ENCODE measurements around the gene PREX1.
A peak's percentile ranks its signal among the peaks of the same experiment; 100 is the strongest.
"Not testable (repeated sequence)": the region's sequence is repeated elsewhere in the genome, so short reads cannot be mapped to it uniquely, and the experiment has no call there.

The PREX1 gene

DNA sequence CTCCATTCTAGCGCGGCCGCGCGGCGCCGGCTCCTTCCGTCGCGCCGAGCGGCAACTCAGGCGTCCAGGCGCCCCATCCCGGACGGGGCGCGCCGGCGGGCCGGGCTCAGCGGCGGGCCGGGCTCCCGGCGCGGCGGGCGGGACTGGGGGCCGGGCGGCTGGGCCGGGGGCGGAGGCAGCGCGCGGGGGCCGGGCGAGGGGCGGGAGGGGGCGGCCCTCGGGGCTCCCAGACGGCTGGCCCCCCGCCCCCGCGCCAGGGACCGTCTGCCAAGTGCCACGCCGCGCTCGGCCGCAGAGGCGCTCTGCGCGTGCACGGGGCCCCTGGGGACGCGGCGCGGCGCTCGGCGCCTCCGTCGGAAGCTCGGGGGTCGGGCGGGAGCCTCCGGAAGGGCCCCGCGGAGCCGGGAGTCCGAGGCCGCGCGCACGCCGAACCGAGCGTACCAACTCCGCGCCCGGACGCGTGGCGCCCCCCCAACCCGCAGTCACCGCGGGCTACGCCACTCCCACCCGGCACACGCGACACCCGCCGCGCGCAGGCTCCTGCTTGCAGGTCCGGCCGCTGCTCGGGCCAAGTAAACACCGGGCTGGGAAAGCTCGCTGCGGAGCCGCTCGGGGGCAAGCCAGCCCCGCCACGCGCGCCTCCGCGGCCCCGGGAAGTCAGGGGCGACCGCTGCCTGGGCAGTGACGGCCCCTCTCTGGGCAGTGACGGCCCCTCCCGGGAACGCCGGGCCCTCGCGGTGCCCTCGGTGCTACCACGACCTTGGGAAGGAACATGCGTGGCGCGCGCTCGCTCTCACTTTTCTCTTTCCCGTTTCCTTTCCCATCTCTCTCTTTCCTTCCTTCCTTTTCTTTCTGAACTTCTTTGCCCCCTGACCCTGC, at the start of gene PREX1:
TSS of gene PREX1 (minus strand) at position 145 of the 879 bp plus-strand sequence. CDS start at position 6, 139 bp downstream.
- DNase-seq (ENCODE audit: low spot score), result peak; percentile 31

GRCh38 chr20:48877304-48877703, 49.5 kb upstream of the PREX1 start:
- DNase-seq (ENCODE audit: low spot score), result no peak

DNA sequence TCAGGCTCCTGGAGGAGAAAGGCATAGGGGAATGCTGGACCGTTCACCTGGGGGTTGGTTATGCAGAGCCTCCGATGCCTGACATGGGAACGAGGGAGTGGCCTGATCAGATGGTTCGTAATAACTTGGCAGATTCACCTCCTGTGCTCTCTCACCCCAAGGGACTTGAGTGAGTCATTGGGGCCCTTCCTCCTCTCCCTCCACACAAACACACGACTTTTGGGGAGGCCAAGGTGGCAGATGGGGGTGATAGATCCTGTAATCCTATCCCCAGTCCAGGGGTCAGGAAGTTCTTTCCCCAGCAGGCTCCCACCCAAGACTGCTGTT, 48.1 kb upstream of the PREX1 start:
- no peak for DNase-seq (ENCODE audit: low spot score)

DNA sequence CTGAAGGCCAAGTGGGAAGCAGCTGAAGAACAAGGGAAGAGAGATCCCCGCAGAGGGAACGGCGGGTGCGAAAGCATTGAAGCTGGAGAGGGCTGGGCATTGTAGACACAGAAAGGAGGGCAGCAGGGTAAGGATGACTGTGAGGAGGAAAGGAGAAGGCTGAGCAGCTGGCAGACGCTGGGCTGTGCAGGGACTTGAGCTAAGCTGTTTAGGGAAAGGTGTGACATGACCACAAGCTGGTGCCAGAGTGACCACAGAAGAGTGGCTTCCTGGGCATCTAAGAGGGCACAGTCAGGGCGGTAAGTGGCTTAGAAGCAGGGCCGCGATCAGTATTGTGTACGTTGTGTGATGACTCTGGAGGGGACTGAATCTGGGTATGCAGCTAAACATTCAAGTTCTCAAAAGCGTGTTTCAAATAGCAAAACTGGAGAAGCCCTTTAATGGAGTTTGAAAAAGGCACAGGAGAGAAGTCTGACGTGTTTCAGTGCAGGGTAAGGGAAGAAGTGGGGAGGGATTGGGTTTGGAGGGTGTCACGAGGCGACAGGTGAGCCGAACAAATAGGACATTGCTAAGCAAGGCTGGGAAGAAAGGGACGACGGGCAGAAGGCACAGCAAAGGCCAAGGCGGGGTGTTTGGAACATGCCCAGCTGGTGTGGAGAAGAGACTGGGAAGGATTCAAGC, 47.6 kb upstream of the PREX1 start:
- no peak for DNase-seq (ENCODE audit: low spot score)

DNA sequence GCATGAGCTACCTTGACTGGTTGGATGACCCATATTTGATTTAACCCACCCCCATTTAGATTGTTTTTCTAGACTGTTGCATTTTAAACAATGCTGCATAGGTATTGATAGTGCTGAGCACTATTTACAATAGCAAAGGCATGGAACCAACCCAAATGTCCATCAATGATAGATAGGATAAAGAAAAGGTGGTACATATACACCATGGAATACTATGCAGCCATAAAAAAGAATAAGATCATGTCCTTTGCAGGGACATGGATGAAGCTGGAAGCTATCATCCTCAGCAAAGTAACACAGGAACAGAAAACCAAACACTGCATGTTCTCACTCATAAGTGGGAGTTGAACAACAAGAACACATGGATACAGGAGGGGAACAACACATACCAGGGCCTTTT, 41.6 kb upstream of the PREX1 start:
- DNase-seq (ENCODE audit: low spot score), result not testable (repeated sequence)

DNA sequence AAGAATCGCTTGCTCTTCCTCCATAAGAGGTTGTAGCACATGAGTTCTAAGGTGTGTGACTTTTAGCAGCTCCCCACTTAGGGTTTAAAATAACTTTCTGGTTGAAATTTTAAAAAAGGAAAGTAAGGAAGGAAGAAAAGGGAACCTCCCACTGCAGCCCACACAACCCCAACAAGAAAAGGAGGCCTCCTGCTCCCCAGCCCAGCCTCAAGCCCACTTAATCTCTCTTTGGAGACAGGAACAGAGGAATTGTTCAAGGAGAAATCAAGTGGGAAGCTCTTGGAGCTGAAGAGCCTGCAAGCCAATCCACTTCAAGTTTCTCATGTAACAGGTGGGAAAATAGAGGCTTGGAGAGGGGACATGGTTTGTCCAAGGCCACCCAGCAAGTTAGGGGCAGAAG, 39.1 kb upstream of the PREX1 start:
- no peak for DNase-seq (ENCODE audit: low spot score)

DNA sequence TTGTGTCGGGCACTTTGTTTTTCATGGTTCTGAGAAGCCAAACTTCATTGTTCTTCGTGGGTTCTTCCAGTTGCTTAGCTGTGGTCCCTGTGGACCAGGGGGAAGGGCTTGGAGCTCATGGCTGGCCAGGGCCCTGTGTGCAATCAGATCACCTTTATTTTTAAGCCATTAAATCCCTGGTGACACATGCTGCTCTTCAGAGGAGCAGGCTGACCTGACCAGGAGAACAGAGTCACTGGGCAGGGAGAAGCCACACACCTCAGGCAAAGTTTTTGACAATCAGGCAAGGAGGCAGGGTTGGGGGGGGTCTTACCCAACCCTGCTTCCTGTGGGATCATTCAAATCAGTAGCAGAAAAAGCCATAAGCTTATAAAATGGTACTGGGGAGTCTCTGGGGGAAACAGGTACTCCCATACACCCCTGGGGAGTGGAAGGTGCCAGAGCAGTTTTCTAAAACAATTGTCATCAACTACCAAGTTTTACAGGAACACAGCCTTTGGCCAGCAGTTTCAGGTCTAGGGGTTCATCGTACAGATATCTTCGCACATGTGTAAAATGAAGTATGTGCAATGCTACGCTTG, 37.0 kb upstream of the PREX1 start:
- no peak for DNase-seq (ENCODE audit: low spot score)

DNA sequence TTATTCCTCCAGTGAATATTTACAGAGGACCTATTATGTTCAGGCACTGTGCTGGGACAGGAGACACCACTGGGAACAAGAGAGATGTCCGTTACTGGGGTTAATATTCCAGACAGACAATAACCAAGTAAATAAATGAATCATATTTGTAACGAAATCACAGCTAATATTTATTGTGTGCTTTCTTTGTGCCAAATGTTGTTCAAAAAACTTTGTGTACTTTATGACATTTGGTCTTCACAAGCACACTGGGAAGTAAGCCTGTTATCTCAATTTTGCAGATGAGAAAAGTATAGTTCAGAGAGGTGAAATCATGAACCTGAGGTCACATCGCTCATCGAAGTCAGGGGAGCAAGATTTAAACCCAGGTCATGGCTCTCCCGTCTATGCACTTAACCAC, 36.5 kb upstream of the PREX1 start:
- no peak for DNase-seq (ENCODE audit: low spot score)

DNA sequence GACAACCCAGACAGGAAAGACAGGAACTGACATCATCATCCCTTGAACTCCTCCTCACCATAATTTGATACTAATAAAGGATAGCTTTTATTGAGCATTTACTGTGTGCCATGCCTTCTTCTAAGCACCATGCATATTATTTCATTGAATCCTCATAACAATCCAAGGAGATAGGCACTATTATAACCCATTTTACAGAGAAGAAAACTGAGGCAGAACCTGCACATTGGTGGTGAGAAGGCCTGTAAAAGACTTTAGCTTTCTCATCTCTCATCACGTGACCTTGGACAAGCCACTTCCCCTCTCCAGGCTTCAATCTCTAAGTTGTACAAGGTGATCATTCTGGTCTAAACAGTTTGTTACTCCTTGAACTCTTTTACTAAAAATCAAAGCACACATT, 34.5 kb upstream of the PREX1 start:
- no peak for DNase-seq (ENCODE audit: low spot score)

- no peak for DNase-seq (ENCODE audit: low spot score)
Observed at GRCh38 chr20:48861444-48861843, 33.6 kb upstream of the PREX1 start.

DNA sequence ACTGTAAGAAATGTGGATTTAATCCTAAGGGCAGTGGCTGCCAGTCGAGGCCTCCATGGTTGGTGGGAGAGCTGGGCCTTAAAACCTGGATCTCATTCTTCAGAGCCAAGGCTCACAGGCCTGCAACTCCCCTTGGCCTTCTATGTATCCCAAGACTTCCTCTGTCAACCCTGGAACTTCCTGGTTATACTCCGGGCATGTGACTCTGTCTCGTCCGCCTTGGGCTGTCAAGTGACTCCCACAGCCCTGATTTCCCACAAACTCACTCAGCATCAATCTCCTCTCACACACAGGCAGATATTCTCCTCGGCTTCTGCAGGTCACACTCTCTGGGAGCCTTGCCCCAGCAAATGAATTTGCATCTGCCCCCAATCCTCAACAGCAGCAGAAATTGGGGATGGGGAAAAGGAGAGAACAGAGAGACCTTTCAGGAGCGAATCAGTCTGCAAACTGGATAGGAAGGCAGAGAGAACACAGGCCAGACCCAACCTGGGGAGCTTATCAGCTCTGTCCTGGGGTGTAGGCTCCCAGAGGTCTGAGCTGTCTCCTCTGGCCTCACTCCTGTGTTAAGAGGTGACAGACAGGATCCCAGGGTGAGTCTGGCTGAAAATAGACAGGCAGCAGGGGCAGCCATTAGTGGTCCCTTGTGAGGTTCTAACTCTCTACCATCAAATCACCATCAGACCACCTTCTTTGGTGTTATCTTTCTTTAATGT, 30.4 kb upstream of the PREX1 start:
- no peak for DNase-seq (ENCODE audit: low spot score)

GRCh38 chr20:48856130-48856529, 28.3 kb upstream of the PREX1 start:
- DNase-seq (ENCODE audit: low spot score), result no peak

DNA sequence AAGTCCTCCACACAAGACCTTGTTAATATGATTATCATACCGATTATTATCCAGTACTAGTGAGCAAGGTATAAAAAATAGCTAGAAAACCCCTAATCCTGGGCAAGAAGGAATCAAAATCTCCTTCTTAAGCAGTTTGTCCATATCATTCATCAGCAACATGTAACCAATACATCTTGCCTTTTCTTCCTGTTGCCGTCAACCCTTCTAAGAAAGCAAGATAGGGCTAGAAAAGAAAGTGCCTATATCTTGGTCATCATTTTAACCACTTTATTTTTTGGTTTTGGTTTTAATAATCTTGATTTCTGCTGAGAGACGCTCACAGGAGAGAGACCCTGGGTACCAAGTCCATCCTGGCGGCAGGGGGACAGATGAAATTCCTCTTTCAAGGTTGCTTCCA, 27.2 kb upstream of the PREX1 start:
- no peak for DNase-seq (ENCODE audit: low spot score)

DNA sequence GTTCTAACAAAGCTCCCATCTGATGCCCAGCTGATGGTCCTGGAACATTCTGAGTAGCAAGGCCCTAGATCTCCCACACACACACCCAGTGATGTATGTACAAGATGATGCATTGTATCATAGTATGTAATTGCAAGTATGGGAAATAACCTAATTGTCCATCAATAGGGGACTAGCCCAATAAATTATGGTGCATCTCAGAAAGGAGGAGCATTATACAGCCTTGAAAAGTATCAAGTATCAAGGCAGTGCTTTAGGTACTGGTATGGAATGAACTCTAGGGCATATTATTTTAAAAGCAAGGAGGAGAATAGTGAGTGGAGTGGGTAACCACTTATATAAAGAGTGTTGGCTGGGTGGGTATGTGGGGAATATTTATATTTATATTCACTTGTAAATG, 24.8 kb upstream of the PREX1 start:
- DNase-seq (ENCODE audit: low spot score), result no peak

DNA sequence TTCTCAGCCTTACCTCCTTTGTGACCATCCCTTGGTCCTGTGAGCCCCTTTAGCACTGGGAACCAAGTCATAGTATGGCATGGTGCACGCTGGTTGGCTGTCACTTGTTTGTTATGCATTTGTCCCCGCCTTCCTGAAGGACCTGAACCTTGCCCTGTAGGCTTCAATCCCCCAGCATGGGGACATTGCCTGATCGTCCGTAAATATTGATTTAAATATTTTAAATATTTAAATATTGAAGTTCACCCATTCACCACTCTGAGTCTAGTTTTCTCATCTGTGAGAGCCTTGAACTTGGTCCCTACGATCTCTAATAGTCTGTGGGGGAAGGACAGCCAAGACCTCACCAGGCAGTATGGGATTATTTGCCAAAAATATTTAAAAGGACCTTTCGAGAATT, 23.8 kb upstream of the PREX1 start:
- DNase-seq (ENCODE audit: low spot score), result no peak

- DNase-seq (ENCODE audit: low spot score), result no peak
Observed at GRCh38 chr20:48850977-48851299, 23.1 kb upstream of the PREX1 start.

- DNase-seq (ENCODE audit: low spot score), result no peak
Observed at GRCh38 chr20:48850257-48850976, 22.6 kb upstream of the PREX1 start.

DNA sequence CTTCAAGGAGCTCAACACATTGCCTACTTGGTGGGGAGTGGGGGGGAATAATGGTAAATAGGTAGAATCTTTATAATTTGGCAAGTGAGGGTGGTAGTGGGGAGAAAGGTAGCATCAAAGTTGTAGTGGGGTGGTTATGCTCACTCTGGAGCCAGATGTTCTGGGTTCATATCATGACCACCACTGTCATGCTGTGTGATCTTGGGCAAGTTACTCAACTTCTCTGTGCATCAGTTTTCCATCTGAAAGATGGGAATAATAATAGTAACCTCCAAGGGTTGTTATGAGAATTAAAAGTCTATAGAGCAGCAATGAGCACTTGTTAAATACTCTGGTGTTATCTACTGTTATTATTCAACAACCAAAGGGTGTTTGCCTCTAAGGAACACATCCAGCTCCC, 22.0 kb upstream of the PREX1 start:
- no peak for DNase-seq (ENCODE audit: low spot score)

DNA sequence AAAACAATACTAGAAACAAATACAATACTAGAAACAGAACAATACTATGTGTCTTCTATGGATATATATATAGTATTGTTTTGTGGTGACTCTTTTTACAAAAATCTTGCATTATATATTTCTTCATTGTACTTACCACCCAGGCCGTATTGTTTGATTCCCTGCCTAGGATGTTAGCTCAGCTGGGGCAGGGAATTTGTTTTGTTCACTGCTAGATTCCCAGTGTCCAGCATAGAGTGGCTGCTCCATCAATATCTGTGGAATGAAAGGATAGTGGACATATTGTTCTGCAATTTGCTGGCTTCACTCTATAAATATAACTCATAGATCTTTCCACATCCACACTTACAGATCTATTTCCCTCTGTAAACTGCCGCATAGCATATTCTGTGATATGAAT, 21.5 kb upstream of the PREX1 start:
- no peak for DNase-seq (ENCODE audit: low spot score)

- DNase-seq (ENCODE audit: low spot score), result no peak
Observed at GRCh38 chr20:48847498-48848205, 19.9 kb upstream of the PREX1 start.

Data from cerebellar cortex (tissue), 1 donor.